Choroid plexus epithelial cell (primary cell): ENCODE results near the gene PLEKHA4.
"Not testable (repeated sequence)": the region's sequence is repeated elsewhere in the genome, so short reads cannot be mapped to it uniquely, and the experiment has no call there.

Source experiments
- DNase-seq: peaks from one replicate; pipeline ENCODE4 v3.0.0-alpha.2; 2010; ENCODE audit warnings: low read depth
- H3K4me3 ChIP-seq: 2 replicates; pipeline ENCODE4 v1.5.1; 2011; ENCODE audit warnings: low read depth, mild to moderate bottlenecking, control low read depth, low read length, moderate library complexity
- CTCF ChIP-seq: conservative IDR thresholded peaks from 2 replicates; pipeline ENCODE4 v1.5.1; 2011; ENCODE audit warnings: low read depth, mild to moderate bottlenecking, control low read depth, inconsistent platforms, low read length, moderate library complexity

PLEKHA4 gene

GRCh38 chr19:48856921-48857320 lies 11.5 kb downstream of the PLEKHA4 start:
- no peak for TF ChIP-seq CTCF
- H3K4me3 ChIP-seq, result no peak overlapping the region

GRCh38 chr19:48854103-48854502 lies 14.3 kb downstream of the PLEKHA4 start:
- no peak overlapping the region for H3K4me3 ChIP-seq
- TF ChIP-seq CTCF, result no peak
- no peak for DNase-seq

More at GRCh38 chr19:48856921-48857320, 11.5 kb downstream of the PLEKHA4 start:
- DNase-seq, result no peak

GRCh38 chr19:48853483-48853882 lies 14.9 kb downstream of the PLEKHA4 start:
- DNase-seq, result no peak
- no peak overlapping the region for H3K4me3 ChIP-seq
- no peak for TF ChIP-seq CTCF

- no peak for TF ChIP-seq CTCF
These were observed 16.1 kb downstream of the PLEKHA4 start for GRCh38 chr19:48852292-48852691.

GRCh38 chr19:48846659-48847058 lies 21.8 kb downstream of the PLEKHA4 start:
- H3K4me3 ChIP-seq, DNase-seq: not testable (repeated sequence)

More at GRCh38 chr19:48852292-48852691, 16.1 kb downstream of the PLEKHA4 start:
- no peak for DNase-seq
- H3K4me3 ChIP-seq, result no peak overlapping the region

- H3K4me3 ChIP-seq, result no peak overlapping the region
- DNase-seq, result no peak
- TF ChIP-seq CTCF, result no peak
These were observed 23.0 kb downstream of the PLEKHA4 start for GRCh38 chr19:48845384-48845783.

- peak; percentile 65 for DNase-seq
- no peak overlapping the region for H3K4me3 ChIP-seq
- TF ChIP-seq CTCF, result peak; percentile 21
These were observed 23.9 kb downstream of the PLEKHA4 start for GRCh38 chr19:48844472-48844871.

GRCh38 chr19:48842789-48843162 lies 25.6 kb downstream of the PLEKHA4 start:
- no peak overlapping the region for H3K4me3 ChIP-seq
- TF ChIP-seq CTCF, result peak; percentile 82
- peak; percentile 63 for DNase-seq
